Measurements from ENCODE around the gene MED28.
A peak's percentile ranks its signal among the peaks of the same experiment; 100 is the strongest.

The MED28 gene

DNA sequence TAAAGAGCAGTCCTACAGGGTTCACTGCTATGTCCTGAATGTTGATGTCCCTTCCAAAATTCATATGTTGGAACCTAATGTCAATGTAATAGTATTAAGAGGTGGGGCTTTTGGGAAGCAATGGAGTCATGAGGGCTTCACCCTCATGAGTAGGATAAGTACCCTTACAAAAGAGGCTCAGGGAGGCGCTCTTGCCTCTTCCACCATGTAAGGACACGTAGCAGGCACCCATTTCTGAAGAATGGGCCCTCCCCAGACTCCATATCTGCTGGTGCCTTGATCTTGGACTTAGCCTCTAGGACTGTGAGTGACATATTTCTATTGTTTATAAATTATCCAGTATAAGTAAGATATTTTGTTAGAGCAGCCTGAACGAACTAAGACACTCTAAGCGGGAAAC lies 15.8 kb downstream of the MED28 start:
- H3K4me3 ChIP-seq (ENCODE audit: control insufficient read depth, low read depth, low read length) = no peak overlapping the region
- no peak for DNase-seq (ENCODE audit: low read depth)
- TF ChIP-seq CTCF (IDR thresholded peaks at IDR 0.05; ENCODE audit: control insufficient read depth, insufficient read depth, low read depth, low read length, missing control alignments) = no peak

DNA sequence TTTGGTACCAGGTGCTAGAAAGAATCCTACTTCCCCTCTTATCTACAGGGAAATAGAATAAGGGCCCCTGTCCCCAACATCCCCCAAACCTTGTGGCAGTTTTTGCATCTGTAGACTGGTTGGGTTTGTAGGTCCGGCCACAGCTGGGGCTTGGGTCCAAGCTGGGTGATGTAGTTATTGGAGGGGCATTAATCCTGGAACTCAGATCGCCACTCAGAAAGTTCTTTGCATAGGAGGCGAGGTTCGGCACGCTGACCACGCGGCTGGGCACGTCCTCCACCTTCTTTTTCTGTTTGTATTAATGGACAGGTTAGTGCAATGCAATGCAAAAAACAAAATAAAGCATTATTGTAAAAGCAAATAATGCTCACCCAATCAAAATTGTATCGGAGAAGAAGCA lies 19.2 kb downstream of the MED28 start:
- no peak overlapping the region for H3K4me3 ChIP-seq (ENCODE audit: control insufficient read depth, low read depth, low read length)
- no peak for DNase-seq (ENCODE audit: low read depth)
- TF ChIP-seq CTCF (IDR thresholded peaks at IDR 0.05; ENCODE audit: control insufficient read depth, insufficient read depth, low read depth, low read length, missing control alignments) = no peak

- no peak overlapping the region for H3K4me3 ChIP-seq (ENCODE audit: control insufficient read depth, low read depth, low read length)
- DNase-seq (ENCODE audit: low read depth) = no peak
- TF ChIP-seq CTCF (IDR thresholded peaks at IDR 0.05; ENCODE audit: control insufficient read depth, insufficient read depth, low read depth, low read length, missing control alignments) = no peak
These were observed 20.6 kb downstream of the MED28 start for GRCh38 chr4:17635056-17635455.

GRCh38 chr4:17636341-17636695 lies 21.9 kb downstream of the MED28 start:
- TF ChIP-seq CTCF (IDR thresholded peaks at IDR 0.05; ENCODE audit: control insufficient read depth, insufficient read depth, low read depth, low read length, missing control alignments) = no peak
- no peak overlapping the region for H3K4me3 ChIP-seq (ENCODE audit: control insufficient read depth, low read depth, low read length)
- DNase-seq (ENCODE audit: low read depth) = no peak

- H3K4me3 ChIP-seq (ENCODE audit: control insufficient read depth, low read depth, low read length) = no peak overlapping the region
- DNase-seq (ENCODE audit: low read depth) = no peak
- peak; percentile 95 for TF ChIP-seq CTCF (IDR thresholded peaks at IDR 0.05; ENCODE audit: control insufficient read depth, insufficient read depth, low read depth, low read length, missing control alignments)
These were observed 22.5 kb downstream of the MED28 start for GRCh38 chr4:17636696-17637622.

GRCh38 chr4:17639136-17639535 lies 24.7 kb downstream of the MED28 start:
- TF ChIP-seq CTCF (IDR thresholded peaks at IDR 0.05; ENCODE audit: control insufficient read depth, insufficient read depth, low read depth, low read length, missing control alignments) = no peak
- no peak for DNase-seq (ENCODE audit: low read depth)
- no peak overlapping the region for H3K4me3 ChIP-seq (ENCODE audit: control insufficient read depth, low read depth, low read length)
